Endodermal cell (in vitro differentiated cells): Measurements from ENCODE around the gene FAM181B. TPM values are rescaled to one million over a fixed set of nuclear protein-coding genes. Genes with fewer than 3 reads are reported as not detected.

Source experiments
- DNase-seq: peaks from one replicate; pipeline ENCODE4 v3.0.0-alpha.2; 2017
- H3K27ac ChIP-seq: 2 replicates; pipeline ENCODE4 v1.5.1; 2013; ENCODE audit warnings: mild to moderate bottlenecking, low read depth, low read length, moderate library complexity
- H3K27me3 ChIP-seq: 2 replicates; pipeline ENCODE4 v1.6.1; 2013; ENCODE audit warnings: mild to moderate bottlenecking, low read length, moderate library complexity; ENCODE audit not compliant: insufficient read depth, control insufficient read depth, poor library complexity, severe bottlenecking
- H3K36me3 ChIP-seq: 2 replicates; pipeline ENCODE4 v1.7.0; 2013; ENCODE audit warnings: mild to moderate bottlenecking, low read length, moderate library complexity; ENCODE audit not compliant: control insufficient read depth, insufficient read depth
- H3K4me1 ChIP-seq: one replicate; pipeline ENCODE4 v1.7.0; 2013; ENCODE audit warnings: low read length; ENCODE audit not compliant: control insufficient read depth, insufficient read depth
- H3K4me3 ChIP-seq: 2 replicates; pipeline ENCODE4 v1.5.1; 2013; ENCODE audit warnings: mild to moderate bottlenecking, low read length, moderate library complexity
- H3K9ac ChIP-seq: 2 replicates; pipeline ENCODE4 v1.6.1; 2013; ENCODE audit warnings: mild to moderate bottlenecking, low read length, moderate library complexity; ENCODE audit not compliant: poor library complexity, severe bottlenecking; ENCODE audit errors: extremely low read depth
- H3K9me3 ChIP-seq: 2 replicates; pipeline ENCODE4 v1.6.1; 2013; ENCODE audit warnings: mild to moderate bottlenecking, low read length, moderate library complexity; ENCODE audit not compliant: control insufficient read depth
- H3K27ac Mint-ChIP-seq: 2 replicates; pipeline ENCODE4 v1.8.0; 2020; ENCODE audit warnings: mixed read lengths
- H3K27me3 Mint-ChIP-seq: 2 replicates; pipeline ENCODE4 v1.8.0; 2021; ENCODE audit warnings: mild to moderate bottlenecking, mixed read lengths; ENCODE audit not compliant: insufficient read depth
- H3K36me3 Mint-ChIP-seq: 2 replicates; pipeline ENCODE4 v1.8.0; 2020; ENCODE audit warnings: low read depth, mixed read lengths
- H3K4me1 Mint-ChIP-seq: 2 replicates; pipeline ENCODE4 v1.8.0; 2020; ENCODE audit warnings: mixed read lengths
- H3K4me3 Mint-ChIP-seq: 2 replicates; pipeline ENCODE4 v1.8.0; 2020; ENCODE audit warnings: mild to moderate bottlenecking, moderate library complexity, mixed read lengths
- H3K9me3 Mint-ChIP-seq: 2 replicates; pipeline ENCODE4 v1.8.0; 2020; ENCODE audit warnings: mild to moderate bottlenecking, mixed read lengths
- WGBS, 2 experiments: methylation state at CpG; one replicate each; pipeline versions ENCODE4 v1.1.5 to v1.1.7; 2013; ENCODE audit warnings: missing lambda C conversion rate in 2 of 2, mixed read lengths in 1 of 2; ENCODE audit not compliant: insufficient coverage in 1 of 2, insufficient read length in 1 of 2; 5-methylcytosine and 5-hydroxymethylcytosine counted together
- total RNA-seq, 2 donors: library from RNA; stranded (reverse); fragmentation: NEBNext Ultra II Directional in 1 of 2; extraction: Animal tissue kit (Norgen Biotek cat#: 25700) in 1 of 2; gene quantifications; 2 replicates in 1 of 2; 3 replicates in 1 of 2; pipeline ENCODE4 v1.2.1, GENCODE V29; 2021
- TF ChIP-seq, protein P1 (sequence below): fragments of 200-600 bp; sonication (generic); conservative IDR thresholded peaks from 2 replicates; pipeline ENCODE4 v1.5.0; 2021; ENCODE audit warnings: antibody characterized with exemption, mild to moderate bottlenecking

Gene FAM181B
- total RNA-seq, 2 donors from 2014 or later = 1.5 to 4.7 TPM

DNA sequence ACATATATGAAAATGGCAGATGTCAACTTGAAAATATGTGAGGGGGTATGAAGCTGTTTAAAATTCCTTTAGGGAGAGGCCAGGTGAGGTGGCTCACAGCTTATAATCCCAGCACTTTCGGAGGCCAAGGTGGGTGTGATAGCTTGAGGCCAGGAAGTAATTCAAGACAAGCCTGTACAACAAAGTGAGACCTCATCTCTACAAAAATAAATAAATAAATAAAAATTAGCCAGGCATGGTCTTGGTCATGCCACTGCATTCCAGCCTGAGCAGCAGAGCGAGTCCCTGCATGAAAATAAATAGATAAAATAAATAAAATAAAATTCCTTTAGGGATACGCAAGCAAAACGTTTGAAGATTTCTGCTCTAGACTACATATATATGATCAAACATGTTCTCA, 38.1 kb upstream of the FAM181B start:
- Histone ChIP-seq H3K36me3 (no peaks in the 10 kb centered on the region), H3K9me3 (peaks cover 9% of the 10 kb centered on the region), H3K27me3 (peaks cover 6% of the 10 kb centered on the region), H3K4me3 (no peak overlapping the region), H3K4me1 (peaks cover 6% of the 10 kb centered on the region), H3K27ac (no peak overlapping the region), H3K9ac (no peak overlapping the region)
- H3K4me1 Mint-ChIP-seq = peaks cover 12% of the 10 kb centered on the region
- no peaks in the 10 kb centered on the region for H3K9me3 Mint-ChIP-seq
- TF ChIP-seq, protein P1, sequence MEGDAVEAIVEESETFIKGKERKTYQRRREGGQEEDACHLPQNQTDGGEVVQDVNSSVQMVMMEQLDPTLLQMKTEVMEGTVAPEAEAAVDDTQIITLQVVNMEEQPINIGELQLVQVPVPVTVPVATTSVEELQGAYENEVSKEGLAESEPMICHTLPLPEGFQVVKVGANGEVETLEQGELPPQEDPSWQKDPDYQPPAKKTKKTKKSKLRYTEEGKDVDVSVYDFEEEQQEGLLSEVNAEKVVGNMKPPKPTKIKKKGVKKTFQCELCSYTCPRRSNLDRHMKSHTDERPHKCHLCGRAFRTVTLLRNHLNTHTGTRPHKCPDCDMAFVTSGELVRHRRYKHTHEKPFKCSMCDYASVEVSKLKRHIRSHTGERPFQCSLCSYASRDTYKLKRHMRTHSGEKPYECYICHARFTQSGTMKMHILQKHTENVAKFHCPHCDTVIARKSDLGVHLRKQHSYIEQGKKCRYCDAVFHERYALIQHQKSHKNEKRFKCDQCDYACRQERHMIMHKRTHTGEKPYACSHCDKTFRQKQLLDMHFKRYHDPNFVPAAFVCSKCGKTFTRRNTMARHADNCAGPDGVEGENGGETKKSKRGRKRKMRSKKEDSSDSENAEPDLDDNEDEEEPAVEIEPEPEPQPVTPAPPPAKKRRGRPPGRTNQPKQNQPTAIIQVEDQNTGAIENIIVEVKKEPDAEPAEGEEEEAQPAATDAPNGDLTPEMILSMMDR = no peak
- H3K4me3 Mint-ChIP-seq = no peak overlapping the region
- H3K36me3 Mint-ChIP-seq = no peaks in the 10 kb centered on the region
- WGBS, 2 experiments = 100% methylated on average over 2 of the region's 4 CpGs; no CpG with 5 or more reads in 1 of the 2 experiments
- peaks cover 18% of the 10 kb centered on the region for H3K27me3 Mint-ChIP-seq
- H3K27ac Mint-ChIP-seq = no peak overlapping the region
- DNase-seq = no peak

DNA sequence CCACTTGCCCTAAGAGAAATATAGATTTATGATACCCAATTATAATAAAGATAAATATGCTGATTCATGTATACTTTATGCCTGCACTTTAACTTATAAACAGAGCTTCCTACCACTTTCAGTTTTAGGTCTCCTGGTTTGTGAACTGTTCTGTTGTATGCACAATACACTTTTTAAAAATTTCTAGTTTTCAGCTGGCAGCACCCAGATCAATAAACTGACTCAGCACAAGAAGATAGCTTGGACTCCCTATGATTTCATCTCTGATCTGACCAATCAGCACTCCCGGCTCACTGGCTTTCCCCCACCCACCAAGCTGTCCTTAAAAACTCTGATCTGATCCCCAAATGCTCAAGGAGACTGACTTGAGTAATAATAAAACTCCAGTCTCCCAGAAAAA, 33.5 kb upstream of the FAM181B start:
- no peak overlapping the region for H3K9ac ChIP-seq
- H3K27ac Mint-ChIP-seq = no peak overlapping the region
- no peaks in the 10 kb centered on the region for H3K4me1 Mint-ChIP-seq
- no peak for DNase-seq
- 97 to 100% methylated on average over 1 of the region's 1 CpG for WGBS, 2 experiments
- no peaks in the 10 kb centered on the region for H3K4me1 ChIP-seq
- peaks cover 6% of the 10 kb centered on the region for H3K27me3 ChIP-seq
- H3K4me3 Mint-ChIP-seq = no peak overlapping the region
- H3K9me3 Mint-ChIP-seq = no peaks in the 10 kb centered on the region
- H3K4me3 ChIP-seq = no peak overlapping the region
- TF ChIP-seq, protein P1 = no peak
- no peaks in the 10 kb centered on the region for H3K9me3 ChIP-seq
- no peaks in the 10 kb centered on the region for H3K36me3 ChIP-seq
- H3K36me3 Mint-ChIP-seq = no peaks in the 10 kb centered on the region
- H3K27me3 Mint-ChIP-seq = peaks cover 10% of the 10 kb centered on the region
- H3K27ac ChIP-seq = no peak overlapping the region

DNA sequence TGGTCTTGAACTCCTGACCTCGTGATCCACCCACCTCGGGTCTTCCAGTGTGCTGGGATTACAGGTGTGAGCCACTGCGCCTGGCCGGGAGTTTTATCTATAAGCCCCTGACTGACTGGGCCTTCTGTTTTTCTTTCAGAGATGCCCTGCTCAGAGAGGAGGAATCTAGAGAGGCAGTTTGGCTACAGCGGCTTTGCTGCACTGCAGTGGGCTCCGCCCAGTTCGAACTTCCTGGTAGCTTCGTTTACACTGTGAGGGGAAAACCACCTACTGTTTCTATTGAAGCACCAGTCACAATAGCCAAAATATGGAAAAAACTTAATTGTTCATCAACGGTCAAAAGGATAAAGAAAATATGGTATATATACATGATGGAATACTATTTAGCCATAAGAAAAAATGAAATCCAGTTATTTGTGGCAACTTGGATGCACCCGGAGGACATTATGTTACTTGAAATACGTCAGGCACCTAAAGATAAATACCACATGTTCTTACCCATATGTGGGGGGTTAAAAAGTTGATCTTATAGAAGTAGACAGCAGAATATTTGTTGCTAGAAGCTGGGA, 31.9 kb upstream of the FAM181B start:
- Mint-ChIP-seq H3K4me3 (no peak overlapping the region), H3K27me3 (peaks cover 10% of the 10 kb centered on the region), H3K4me1 (no peaks in the 10 kb centered on the region), H3K36me3 (no peaks in the 10 kb centered on the region), H3K9me3 (no peaks in the 10 kb centered on the region), H3K27ac (no peak overlapping the region)
- no peak overlapping the region for H3K9ac ChIP-seq
- H3K4me1 ChIP-seq = no peaks in the 10 kb centered on the region
- TF ChIP-seq, protein P1 = no peak
- H3K27ac ChIP-seq = no peak overlapping the region
- H3K9me3 ChIP-seq = no peaks in the 10 kb centered on the region
- no peak for DNase-seq
- WGBS, 2 experiments = 83% methylated on average over 8 to 10 of the region's 11 CpGs
- H3K4me3 ChIP-seq = no peak overlapping the region
- peaks cover 6% of the 10 kb centered on the region for H3K27me3 ChIP-seq
- no peaks in the 10 kb centered on the region for H3K36me3 ChIP-seq
